Measurements from ENCODE around the gene PCGF2. TPM values are rescaled to one million over a fixed set of nuclear protein-coding genes. Genes with fewer than 3 reads are reported as not detected.

PCGF2 gene
- total and polyA plus RNA-seq, 5 donors from 2014 or later, result 0.25 TPM; not detected in 4

- no peak overlapping the region for H3K27ac Mint-ChIP-seq
- ATAC-seq (ENCODE audit: low read depth in 2 of 2), result no peak
- no peaks in the 10 kb centered on the region for H3K36me3 ChIP-seq (ENCODE audit: control insufficient read depth, insufficient read depth, low read length)
- H3K27ac ChIP-seq (ENCODE audit: insufficient read depth, low read length, poor library complexity, severe bottlenecking), result no peak overlapping the region
- no peaks in the 10 kb centered on the region for H3K4me1 Mint-ChIP-seq
- H3K9me3 Mint-ChIP-seq, result no peaks in the 10 kb centered on the region
- no peaks in the 10 kb centered on the region for H3K36me3 Mint-ChIP-seq
- H3K4me3 ChIP-seq (ENCODE audit: low read depth, low read length), result no peak overlapping the region
- H3K9me3 ChIP-seq (ENCODE audit: control insufficient read depth in 2 of 2, low read length in 2 of 2), result no peaks in the 10 kb centered on the region
- no peak for DNase-seq
- no peaks in the 10 kb centered on the region for H3K4me1 ChIP-seq (ENCODE audit: control insufficient read depth, insufficient read depth, low read length, poor library complexity, severe bottlenecking)
- H3K27me3 ChIP-seq (ENCODE audit: control insufficient read depth, insufficient read depth, low read length), result no peaks in the 10 kb centered on the region
- no peak overlapping the region for H3K4me3 Mint-ChIP-seq
- H3K27me3 Mint-ChIP-seq, result peaks cover 6% of the 10 kb centered on the region
Observed at GRCh38 chr17:38687286-38687685, 60.9 kb downstream of the PCGF2 start.

DNA sequence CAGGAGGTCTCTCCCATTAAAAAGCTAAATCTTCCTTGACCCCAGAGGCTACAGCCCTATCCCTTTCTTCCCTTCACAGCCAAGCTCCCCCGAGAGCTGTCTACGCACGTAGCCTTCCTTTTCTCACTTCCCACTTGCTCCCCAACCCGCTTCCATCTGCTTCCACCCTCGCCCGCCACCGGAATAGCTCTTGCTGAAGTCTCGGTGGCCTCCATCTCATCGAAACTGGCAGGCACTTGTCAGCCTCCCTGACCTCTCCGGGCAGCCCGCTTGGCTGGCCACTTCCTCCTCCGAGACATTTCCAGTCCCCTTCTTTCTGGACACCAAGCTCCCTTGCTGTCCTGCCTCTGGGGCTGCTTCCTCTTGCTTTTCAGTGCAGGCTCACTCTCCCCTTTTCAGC, 62.6 kb downstream of the PCGF2 start:
- no peak overlapping the region for H3K4me3 Mint-ChIP-seq
- DNase-seq (no peak), ATAC-seq (ENCODE audit: low read depth in 2 of 2) (no peak)
- H3K36me3 Mint-ChIP-seq, result no peaks in the 10 kb centered on the region
- no peaks in the 10 kb centered on the region for H3K4me1 Mint-ChIP-seq
- no peak overlapping the region for H3K4me3 ChIP-seq (ENCODE audit: low read depth, low read length)
- no peaks in the 10 kb centered on the region for H3K36me3 ChIP-seq (ENCODE audit: control insufficient read depth, insufficient read depth, low read length)
- H3K9me3 Mint-ChIP-seq, result no peaks in the 10 kb centered on the region
- H3K27me3 Mint-ChIP-seq, result peaks cover 11% of the 10 kb centered on the region
- no peaks in the 10 kb centered on the region for H3K4me1 ChIP-seq (ENCODE audit: control insufficient read depth, insufficient read depth, low read length, poor library complexity, severe bottlenecking)
- no peak overlapping the region for H3K27ac Mint-ChIP-seq
- no peaks in the 10 kb centered on the region for H3K9me3 ChIP-seq (ENCODE audit: control insufficient read depth in 2 of 2, low read length in 2 of 2)
- H3K27ac ChIP-seq (ENCODE audit: insufficient read depth, low read length, poor library complexity, severe bottlenecking), result no peak overlapping the region
- H3K27me3 ChIP-seq (ENCODE audit: control insufficient read depth, insufficient read depth, low read length), result no peaks in the 10 kb centered on the region

Other genes starting within 250 kb of the PCGF2 start
- gene SRCIN1, start 142.4 kb downstream of the PCGF2 start, total RNA-seq, result not detected
- gene SRCIN1, start 142.4 kb downstream of the PCGF2 start, polyA plus RNA-seq, result not detected
- gene EPOP, start 73.4 kb downstream of the PCGF2 start, total RNA-seq, result 0.59 TPM
- gene EPOP, start 73.4 kb downstream of the PCGF2 start, polyA plus RNA-seq, result under 1 TPM in 1 of 4 donors, not detected in 3; 0.13 TPM
- gene MLLT6, start 43.1 kb downstream of the PCGF2 start, total RNA-seq, result 361 TPM
- 1 to 10 TPM; 5.2 to 6.8 (median 6.6) TPM for gene MLLT6, start 43.1 kb downstream of the PCGF2 start, polyA plus RNA-seq
- 8.7 TPM for gene CISD3, start 18.0 kb downstream of the PCGF2 start, total RNA-seq
- gene CISD3, start 18.0 kb downstream of the PCGF2 start, polyA plus RNA-seq, result 10 to 100 TPM; 31.7 to 62.6 (median 40.6) TPM
- 107 TPM for gene PSMB3, start 4.4 kb upstream of the PCGF2 start, total RNA-seq
- gene PSMB3, start 4.4 kb upstream of the PCGF2 start, polyA plus RNA-seq, result 100 to 1,000 TPM; 473 to 589 (median 509) TPM
- 29.5 TPM for gene PIP4K2B, start 51.2 kb upstream of the PCGF2 start, total RNA-seq
- 10 to 100 TPM; 11.6 to 18.5 (median 16.9) TPM for gene PIP4K2B, start 51.2 kb upstream of the PCGF2 start, polyA plus RNA-seq
- 69.5 TPM for gene CWC25, start 77.0 kb upstream of the PCGF2 start, total RNA-seq
- gene CWC25, start 77.0 kb upstream of the PCGF2 start, polyA plus RNA-seq, result 10 to 100 TPM in 1 of 4 donors, 1 to 10 TPM in 3; 4.4 to 11.2 (median 8.3) TPM
- gene RPL23, start 105.4 kb upstream of the PCGF2 start, total RNA-seq, result 1,411 TPM
- gene RPL23, start 105.4 kb upstream of the PCGF2 start, polyA plus RNA-seq, result 1,000 to 10,000 TPM; 1,034 to 1,357 (median 1,206) TPM
- gene LASP1, start 121.7 kb upstream of the PCGF2 start, total RNA-seq, result 154 TPM
- 10 to 100 TPM; 50.3 to 77.3 (median 62.8) TPM for gene LASP1, start 121.7 kb upstream of the PCGF2 start, polyA plus RNA-seq
- not detected for gene FBXO47, start 219.1 kb upstream of the PCGF2 start, total RNA-seq
- gene FBXO47, start 219.1 kb upstream of the PCGF2 start, polyA plus RNA-seq, result not detected

Measured in CD4-positive, CD25-positive, alpha-beta regulatory T cell (primary cell).